ENCODE results near the gene TEAD2. TPM values are rescaled to one million over a fixed set of nuclear protein-coding genes. Genes with fewer than 3 reads are reported as not detected.

The TEAD2 gene
- total and polyA plus RNA-seq, 10 of the 15 experiments (the other 5 are each of a cell fraction or from before 2014, with no cell fraction given) = 0.04 to 0.26 (median 0.11) TPM; not detected in 3

- TF ChIP-seq CTCF (IDR thresholded peaks at IDR 0.05 in 2 of 3, conservative IDR thresholded peaks at IDR 0.05 in 1 of 3; ENCODE audit: control insufficient read depth in 2 of 3, extremely low read depth in 1 of 3, insufficient read depth in 1 of 3, low read depth in 3 of 3, low read length in 3 of 3) = no peak
- TF ChIP-seq MTA3 (IDR thresholded peaks at IDR 0.05; ENCODE audit: borderline replicate concordance, low read length) = no peak
Observed at GRCh38 chr19:49356382-49356781, 5.8 kb downstream of the TEAD2 start (continued).

GRCh38 chr19:49355909-49356353 is 6.3 kb downstream of the TEAD2 start:
- 0% methylated on average over 8 of the region's 12 CpGs for WGBS (ENCODE audit: insufficient coverage, insufficient replicate concordance, low lambda C conversion rate, missing lambda C conversion rate)
- CTCF ChIA-PET = no interaction called here
- H3K9ac ChIP-seq (ENCODE audit: control insufficient read depth, insufficient read depth, low read length) = no peak overlapping the region
- TF ChIP-seq SP1 (IDR thresholded peaks at IDR 0.05; ENCODE audit: low read depth, low read length) (no peak), NFYA (IDR thresholded peaks at IDR 0.05; ENCODE audit: borderline replicate concordance, low read depth, low read length) (no peak), SIX5 (IDR thresholded peaks at IDR 0.05; ENCODE audit: low read depth, low read length, severe bottlenecking) (no peak), NKRF (conservative IDR thresholded peaks at IDR 0.05) (no peak), BCL11A (IDR thresholded peaks at IDR 0.05; ENCODE audit: low read depth, low read length) (no peak), ZNF622 (IDR thresholded peaks at IDR 0.05) (no peak), ATF3 (IDR thresholded peaks at IDR 0.05; ENCODE audit: borderline replicate concordance, extremely low read depth, low read depth, low read length) (no peak), CEBPZ (IDR thresholded peaks at IDR 0.05; ENCODE audit: low read depth, low read length) (no peak), MEF2A (IDR thresholded peaks at IDR 0.05; ENCODE audit: insufficient read depth, low read depth, low read length) (no peak), CREB1 (IDR thresholded peaks at IDR 0.05; ENCODE audit: low read depth) (no peak), POLR2AphosphoS5 (IDR thresholded peaks at IDR 0.05; ENCODE audit: low read length) (no peak), YBX1 (IDR thresholded peaks at IDR 0.05) (no peak), WRNIP1 (IDR thresholded peaks at IDR 0.05; ENCODE audit: borderline replicate concordance, low read depth, low read length) (no peak)

More at GRCh38 chr19:49355909-49356353, 6.3 kb downstream of the TEAD2 start:
- Histone ChIP-seq H3K4me1 (ENCODE audit: control insufficient read depth, insufficient read depth, low read length) (no peaks in the 10 kb centered on the region; the same call in 1 of the 2 replicates), H3K4me2 (ENCODE audit: control insufficient read depth, insufficient read depth) (no peak overlapping the region), H3K27ac (ENCODE audit: control insufficient read depth, insufficient read depth) (no peak overlapping the region), H2AFZ (ENCODE audit: control insufficient read depth, low read depth, low read length) (no peak overlapping the region), H3K4me3 (no peak overlapping the region), H3K79me2 (ENCODE audit: control insufficient read depth, insufficient read depth, low read length) (no peaks in the 10 kb centered on the region), H3K27me3 (replicated peaks in 1 of 2; ENCODE audit: control insufficient read depth in 2 of 2, insufficient read depth in 2 of 2, low read length in 1 of 2) (peaks cover 0 to 2% of the 10 kb centered on the region in 2 experiments; a peak in 2 of 4 replicates), H4K20me1 (ENCODE audit: control insufficient read depth, insufficient read depth) (no peaks in the 10 kb centered on the region), H3K9me3 (replicated peaks; ENCODE audit: control insufficient read depth, insufficient read depth, low read length) (no peaks in the 10 kb centered on the region; the same call in 2 of the 3 replicates), H3K36me3 (ENCODE audit: control insufficient read depth in 2 of 2, insufficient read depth in 2 of 2, low read length in 1 of 2) (no peaks in the 10 kb centered on the region)
- POLR2A ChIA-PET = interaction anchor here (0.6 kb wide), 2 partner anchors 63 to 205 kb away, joined by 4 to 5 read pairs; no protein-coding TSS in a partner anchor
- no TSS peak for BruUV-seq (replicated peaks)
- RAD21 ChIA-PET (ENCODE audit: unreplicated experiment) = interaction anchor here (0.5 kb wide), 1 partner anchor 49 kb away, joined by 4 read pairs; no protein-coding TSS in a partner anchor
- intact Hi-C loops (cut with micrococcal nuclease; ENCODE audit: unreplicated experiment) = no loop called here
- no peak for FAIRE-seq
- DNase-seq (ENCODE audit: low read depth, low spot score) = no peak
- no peak for ATAC-seq
- in situ Hi-C loops (cut with MboI) = no loop called here
- SMC1A ChIA-PET (ENCODE audit: uncharacterized antibody, unreplicated experiment) = no interaction called here
